Activated CD8-positive, alpha-beta memory T cell treated with anti-CD3 and anti-CD28 coated beads, Interleukin-2, amount 50 U/mL, for 1 hour (primary cell): Measurements from ENCODE around the gene NRSN1.
"Not testable (repeated sequence)": the region's sequence is repeated elsewhere in the genome, so short reads cannot be mapped to it uniquely, and the experiment has no call there.

Experiments
- DNase-seq: peaks from one replicate; pipeline ENCODE4 v3.0.0-alpha.2; 2020; ENCODE audit errors: extremely low read depth

The NRSN1 gene

DNA sequence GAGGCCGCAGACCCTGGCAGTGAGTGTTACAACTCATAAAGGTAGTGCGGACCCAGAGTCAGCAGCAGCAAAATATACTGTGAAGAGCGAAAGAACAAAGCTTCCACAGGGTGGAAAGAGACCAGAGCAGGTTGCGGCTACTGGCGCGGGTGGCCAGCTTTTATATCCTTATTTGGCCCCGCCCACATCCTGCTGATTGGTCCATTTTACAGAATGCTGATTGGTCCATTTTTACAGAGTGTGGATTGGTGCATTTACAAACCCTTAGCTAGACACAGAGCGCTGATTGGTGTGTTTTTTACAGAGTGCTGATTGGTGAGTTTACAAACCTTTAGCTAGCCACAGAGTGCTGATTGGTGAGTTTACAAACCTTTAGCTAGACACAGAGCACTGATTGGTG is 16.7 kb downstream of the NRSN1 start:
- DNase-seq = not testable (repeated sequence)

DNA sequence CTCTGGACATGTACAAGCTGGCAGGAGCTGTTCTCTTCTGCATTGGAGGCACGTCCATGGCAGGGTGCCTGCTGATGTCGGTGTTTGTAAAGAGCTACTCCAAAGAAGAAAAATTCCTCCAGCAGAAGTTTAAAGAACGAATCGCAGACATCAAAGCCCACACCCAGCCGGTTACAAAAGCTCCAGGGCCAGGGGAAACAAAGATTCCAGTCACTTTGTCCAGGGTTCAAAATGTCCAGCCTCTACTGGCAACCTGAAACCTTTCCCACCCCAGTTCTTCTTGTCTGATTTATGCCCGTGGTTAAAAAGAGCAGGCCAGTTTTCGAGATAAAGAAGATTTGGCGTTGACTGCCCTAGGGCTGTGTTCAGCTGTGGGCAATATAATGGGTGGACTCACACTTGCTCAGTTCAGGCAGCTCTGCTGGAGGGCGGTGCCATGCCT is 19.7 kb downstream of the NRSN1 start:
- no peak for DNase-seq

DNA sequence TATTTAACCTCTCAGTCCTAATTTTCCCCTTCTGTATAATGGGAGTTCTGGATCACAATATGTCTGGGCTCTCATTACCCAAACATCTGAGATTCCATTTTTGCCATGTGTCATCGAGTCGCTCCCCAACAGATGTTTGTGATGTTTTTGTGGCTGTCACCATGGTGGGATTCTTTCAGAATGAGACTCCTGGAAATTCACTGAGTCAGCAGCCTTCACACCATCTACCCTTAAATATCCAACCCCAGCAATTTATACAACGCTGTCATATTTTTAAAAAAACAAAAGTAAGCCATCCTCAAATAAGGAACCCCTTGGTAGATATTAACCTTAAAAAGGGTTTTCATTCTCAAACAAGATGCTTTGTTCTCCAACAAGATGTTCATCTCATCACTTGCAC is 20.9 kb downstream of the NRSN1 start:
- DNase-seq = no peak

DNA sequence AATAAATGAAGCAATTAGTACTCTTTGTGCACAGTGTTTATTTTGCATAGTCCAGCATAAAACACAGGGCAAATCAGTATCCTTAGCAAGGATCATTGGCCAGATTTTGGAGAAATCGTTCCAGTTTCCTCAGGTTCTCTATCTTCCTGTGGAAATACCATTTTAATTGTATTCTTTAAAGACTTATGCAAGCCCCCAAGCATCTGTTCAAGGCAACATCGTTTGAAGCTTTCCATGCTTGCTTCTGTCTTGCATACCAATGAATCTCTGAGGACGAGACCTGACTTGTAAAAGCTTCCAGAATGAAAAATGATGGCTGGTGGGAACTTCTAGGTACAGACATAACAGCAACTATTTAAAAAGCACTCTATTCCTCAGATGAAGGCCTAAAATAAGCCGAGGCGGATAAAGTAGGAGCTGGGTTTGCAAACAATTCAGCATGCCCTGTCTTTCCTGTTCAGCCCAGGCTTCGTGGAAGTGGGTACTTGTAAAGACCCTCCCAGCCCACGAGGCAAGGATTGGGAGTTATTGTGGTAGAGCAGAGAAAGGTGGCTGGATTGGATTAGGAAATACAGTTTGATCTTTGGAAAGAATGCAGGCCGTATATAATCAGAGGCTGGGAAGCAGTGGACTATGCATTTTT is 21.6 kb downstream of the NRSN1 start:
- DNase-seq = no peak

DNA sequence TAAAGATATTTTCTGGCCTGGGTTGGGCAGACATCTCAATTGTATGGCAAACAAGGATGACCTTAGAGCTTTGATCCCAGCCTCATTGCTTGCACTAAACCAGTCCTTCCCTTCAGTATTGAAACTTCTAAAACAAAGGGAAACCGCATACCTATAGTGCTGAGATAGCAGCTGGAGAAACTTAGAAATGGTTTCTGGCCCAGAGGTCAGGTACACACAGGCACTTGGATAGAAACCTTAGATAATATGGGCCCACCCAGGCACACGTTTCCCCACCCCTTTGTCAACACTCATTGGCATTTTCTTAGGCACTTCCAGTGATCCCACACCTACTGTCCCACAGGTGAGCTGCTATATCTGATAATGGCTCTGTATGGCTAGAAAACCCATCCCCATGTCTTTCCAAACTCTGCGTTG is 22.1 kb downstream of the NRSN1 start:
- no peak for DNase-seq

DNA sequence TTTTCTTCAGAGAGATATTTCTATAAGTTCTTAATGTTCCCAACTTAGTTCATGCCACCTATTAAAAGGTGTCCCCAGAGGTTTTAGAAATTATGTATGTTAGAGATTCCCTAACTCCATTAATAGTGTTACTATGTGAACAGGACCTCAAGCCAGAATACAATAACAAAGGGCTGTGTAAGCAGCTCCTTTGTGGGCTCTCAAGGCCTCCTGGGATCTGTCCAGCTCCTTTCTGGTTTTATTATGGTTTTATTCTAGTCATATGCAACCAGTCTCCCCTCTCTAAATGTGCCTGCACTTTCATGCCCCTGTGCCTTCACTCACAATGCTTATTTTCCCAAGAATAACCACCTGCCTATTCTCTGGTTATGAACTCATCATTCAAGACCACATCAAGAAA is 22.7 kb downstream of the NRSN1 start:
- DNase-seq = no peak

DNA sequence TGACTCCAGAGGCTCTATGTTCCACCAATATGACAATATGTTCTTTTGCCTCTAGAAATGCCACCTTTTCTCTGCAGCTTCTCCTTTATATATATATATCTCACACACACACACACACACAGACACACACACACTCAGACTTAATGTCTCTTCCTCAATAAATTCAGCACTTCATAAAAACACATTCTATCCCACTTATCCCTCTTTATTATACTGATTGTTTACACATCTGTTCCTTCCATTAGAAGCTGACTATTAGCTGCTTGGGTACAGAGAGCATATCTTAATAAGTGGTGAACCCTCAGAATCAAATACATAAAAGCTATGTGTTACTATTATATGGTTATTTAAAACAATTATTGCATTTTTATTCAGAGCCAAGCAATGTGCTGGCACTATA is 23.3 kb downstream of the NRSN1 start:
- DNase-seq = no peak

DNA sequence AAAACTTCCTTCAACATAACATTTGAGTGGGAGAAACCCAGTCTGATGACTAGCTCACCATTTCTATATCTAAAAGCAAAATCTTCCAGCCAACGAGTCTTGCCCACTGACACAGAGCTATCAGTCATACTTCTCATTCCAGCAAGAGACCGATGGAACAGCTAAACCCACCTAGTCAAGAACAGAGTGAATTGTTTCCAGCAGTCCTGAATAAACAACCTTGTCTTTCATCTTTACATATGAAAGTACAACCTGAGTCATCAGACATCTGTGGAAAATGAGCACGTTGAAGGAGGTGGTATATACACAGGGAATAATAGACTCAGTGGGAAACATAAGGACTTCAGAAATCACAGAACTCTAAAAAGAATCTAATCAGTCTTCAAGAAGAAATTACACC is 23.8 kb downstream of the NRSN1 start:
- no peak for DNase-seq

DNA sequence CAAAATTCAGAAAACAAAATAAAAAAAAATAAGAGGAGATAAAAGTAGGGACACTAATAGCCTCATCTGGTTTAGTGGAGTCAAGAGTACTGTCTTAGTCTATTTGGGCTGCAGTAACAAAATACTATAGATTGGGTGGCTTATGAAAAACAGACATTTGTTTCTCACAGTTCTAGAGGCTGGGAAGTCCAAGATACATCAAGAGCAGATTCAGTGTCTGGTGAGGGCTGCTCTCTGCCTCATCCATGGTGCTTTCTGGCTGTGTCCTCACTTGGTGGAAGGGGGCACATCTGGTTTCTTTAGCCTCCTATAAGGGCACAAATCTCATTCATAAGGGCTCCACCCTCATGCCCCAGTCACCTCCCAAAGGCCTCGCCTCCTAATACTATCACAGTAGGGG is 26.0 kb downstream of the NRSN1 start:
- no peak for DNase-seq

DNA sequence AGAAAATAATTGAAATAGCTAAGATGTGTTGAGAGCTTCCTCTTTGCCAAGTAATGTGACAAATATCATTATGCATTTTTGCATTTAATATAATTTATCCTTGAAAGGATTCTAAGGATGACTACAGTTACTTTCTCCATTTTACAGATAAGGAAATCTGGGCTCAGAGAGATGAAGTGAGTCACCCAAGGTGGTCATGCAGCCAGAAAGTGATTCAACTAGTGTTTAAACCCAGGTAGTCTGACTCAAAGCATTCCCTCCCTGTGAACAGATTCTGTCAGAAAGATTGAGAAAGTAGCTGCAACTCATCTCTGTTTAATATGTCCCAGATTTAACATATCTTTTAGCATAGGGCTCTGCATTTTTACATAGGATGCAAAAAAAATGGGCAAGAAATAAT is 28.1 kb downstream of the NRSN1 start:
- DNase-seq = no peak

DNA sequence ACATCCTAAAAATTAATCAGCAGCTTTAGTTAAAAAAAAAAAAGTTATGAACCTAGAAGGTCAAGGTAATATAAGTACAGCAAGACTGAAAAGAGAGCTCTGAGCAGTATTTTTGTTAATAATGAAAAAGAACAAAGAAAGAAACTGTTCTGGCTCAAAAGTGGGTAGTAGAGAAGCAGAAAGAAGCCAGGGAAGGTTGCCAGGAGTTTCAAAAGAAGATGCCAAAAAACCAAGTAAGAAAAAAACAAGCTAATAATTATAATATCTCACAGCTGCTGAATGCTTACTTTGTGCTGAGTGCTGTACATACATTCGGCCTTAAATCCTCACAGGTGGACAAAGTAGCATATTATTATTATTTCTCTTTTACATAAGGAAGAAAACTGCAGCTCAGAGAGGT is 31.9 kb downstream of the NRSN1 start:
- DNase-seq = no peak

DNA sequence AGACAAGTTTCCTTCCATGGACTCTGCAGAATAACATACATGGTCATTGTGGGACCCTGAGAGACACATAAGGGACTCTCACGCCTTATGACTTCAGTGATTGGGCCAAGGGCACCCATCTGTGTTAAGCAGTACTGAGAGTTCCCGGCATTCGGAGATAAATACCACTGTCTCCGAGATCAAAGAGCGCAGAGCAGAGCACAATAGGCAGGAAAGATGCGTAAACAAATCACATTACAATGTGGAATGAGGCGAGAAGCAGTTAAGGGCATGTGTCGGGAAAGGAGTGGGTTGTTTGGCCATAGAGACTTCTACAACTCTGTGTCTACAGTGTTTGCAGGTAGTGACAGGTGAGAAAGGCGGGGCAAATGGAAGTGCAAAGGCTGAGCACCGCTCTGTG is 57.6 kb downstream of the NRSN1 start:
- no peak for DNase-seq

DNA sequence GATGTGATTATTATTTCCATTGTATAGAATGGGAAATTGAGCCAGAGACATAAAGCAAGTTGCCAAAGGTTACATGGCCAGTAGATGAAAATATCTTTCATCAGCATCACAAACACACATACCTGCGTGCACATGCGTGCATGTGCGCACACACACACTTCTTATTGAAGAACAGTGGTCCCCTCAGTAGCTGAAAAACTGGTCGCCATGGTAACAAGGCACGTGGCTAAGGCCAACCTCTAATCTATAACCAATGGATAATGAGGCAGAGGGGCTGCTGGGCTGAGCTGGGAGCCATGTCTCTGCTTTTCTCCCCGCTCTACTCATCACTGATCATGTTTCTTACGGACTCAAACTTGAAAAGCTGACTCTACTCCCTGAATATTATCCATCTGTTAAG is 60.3 kb downstream of the NRSN1 start:
- DNase-seq = no peak

DNA sequence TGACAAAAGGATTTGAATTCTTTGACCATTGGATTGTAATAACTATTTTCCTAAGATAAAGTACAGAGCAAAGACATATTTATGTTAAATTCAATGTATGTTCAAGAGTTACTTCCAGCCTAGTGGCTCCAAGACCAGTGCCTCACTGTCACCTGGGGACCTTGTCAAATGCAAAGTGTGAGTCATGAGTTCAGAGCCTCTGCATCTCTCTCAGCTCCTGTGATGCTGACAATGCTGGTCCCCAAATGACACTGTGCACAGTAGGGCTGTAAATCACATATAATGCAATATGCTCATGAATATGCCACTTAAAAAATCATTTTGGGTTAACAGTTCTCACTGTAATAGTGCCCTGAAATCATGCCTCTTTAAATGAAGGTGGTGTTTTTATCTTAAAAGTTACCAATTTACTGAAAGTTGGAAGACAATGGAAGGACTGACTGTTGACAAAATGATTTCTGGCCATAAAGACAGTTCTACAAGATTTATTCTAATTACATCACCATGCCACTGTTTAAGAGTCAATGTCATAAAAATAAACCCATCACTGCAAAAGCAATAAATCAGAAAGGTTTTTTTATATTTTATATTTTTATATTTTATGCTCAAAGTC is 62.1 kb downstream of the NRSN1 start:
- DNase-seq = no peak

DNA sequence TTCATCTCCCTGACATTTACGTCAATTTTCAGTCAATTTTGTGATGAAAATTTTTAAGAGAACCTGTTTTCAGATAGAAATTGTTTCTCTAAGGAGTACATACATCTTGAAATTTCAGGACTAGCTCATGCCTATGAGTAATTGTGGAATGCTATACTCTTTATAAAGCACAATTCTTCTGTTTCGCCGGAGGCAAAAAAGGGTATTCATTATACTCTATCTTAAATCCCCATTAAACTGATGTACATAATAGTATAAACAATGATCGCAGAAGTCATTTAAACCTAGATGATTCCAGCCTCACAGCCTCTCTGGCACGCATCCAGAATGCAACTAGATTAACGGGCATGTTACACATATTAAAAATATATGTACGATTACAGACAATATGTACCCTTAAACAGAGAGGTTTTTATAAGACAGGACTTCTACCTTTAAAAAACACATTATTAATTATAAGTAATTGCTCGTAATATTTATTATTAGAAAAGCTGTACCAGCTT is 62.6 kb downstream of the NRSN1 start:
- no peak for DNase-seq

DNA sequence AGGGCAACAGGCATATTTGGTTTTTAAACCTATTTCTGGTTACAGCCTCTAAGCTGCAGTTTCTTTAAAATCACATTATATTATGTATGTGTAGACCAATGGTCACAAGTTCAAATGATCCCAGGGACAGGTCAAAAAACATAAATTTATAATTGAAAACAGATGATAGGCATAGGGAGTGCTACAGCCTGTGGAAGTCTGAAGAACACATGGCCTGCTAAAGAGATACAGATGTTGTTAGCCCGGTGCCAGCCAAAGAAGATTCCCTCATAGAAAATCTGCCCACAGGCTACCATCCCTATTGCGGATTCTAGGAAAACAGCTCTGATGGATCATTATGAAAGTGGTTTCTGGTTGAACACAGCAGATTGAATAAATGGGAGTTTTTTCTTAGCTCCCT is 65.3 kb downstream of the NRSN1 start:
- DNase-seq = no peak

DNA sequence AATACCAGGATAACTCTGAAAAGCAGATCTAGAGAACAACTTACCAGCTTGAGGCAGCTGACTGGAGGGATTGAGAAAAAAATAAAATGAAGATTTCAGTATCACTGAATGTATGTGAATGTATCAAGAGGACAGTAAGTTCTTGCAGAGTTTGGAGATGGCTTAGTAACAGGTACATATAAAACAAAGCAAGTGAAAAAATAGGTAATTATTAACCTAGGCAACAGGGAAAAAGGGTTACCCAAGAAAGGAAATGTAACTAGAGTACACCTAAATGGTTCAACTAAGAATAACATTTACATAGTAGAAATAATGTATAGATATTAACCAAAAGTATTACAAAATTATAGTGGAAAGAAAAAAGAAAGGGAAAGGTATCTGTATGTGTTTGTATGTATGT is 67.3 kb downstream of the NRSN1 start:
- DNase-seq = no peak

DNA sequence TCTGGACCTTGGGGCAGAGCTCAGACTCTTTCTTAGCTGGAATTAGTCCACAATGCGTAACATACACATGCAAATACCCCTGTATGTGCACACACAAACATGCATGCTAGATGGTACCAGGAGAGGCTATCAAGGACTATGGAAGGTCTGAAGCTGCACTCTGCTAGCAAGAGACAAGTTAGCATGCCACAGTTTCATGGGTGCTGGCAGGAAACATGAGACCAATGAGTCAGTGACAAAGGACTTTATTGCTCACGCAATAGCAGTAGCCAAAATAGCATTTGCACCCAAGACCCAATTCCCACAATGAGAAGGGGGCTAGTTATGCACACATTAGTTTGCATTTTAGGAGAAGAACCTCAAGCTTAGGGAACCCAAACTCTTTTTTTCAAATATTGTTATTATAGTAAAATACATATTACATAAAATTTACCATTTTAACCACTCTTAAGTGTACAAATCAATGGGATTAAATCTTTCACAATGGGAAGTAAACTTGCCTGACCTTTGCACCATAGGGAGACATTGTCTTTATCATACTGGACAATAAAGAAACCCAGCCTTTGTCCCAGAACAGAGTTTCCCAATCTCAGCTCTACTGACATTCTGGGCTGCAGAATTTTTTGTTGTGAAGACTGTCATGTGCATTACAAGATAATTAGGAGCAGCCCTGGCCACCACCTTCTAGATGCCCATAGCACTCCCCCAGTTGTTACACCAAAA is 69.1 kb downstream of the NRSN1 start:
- DNase-seq = no peak

DNA sequence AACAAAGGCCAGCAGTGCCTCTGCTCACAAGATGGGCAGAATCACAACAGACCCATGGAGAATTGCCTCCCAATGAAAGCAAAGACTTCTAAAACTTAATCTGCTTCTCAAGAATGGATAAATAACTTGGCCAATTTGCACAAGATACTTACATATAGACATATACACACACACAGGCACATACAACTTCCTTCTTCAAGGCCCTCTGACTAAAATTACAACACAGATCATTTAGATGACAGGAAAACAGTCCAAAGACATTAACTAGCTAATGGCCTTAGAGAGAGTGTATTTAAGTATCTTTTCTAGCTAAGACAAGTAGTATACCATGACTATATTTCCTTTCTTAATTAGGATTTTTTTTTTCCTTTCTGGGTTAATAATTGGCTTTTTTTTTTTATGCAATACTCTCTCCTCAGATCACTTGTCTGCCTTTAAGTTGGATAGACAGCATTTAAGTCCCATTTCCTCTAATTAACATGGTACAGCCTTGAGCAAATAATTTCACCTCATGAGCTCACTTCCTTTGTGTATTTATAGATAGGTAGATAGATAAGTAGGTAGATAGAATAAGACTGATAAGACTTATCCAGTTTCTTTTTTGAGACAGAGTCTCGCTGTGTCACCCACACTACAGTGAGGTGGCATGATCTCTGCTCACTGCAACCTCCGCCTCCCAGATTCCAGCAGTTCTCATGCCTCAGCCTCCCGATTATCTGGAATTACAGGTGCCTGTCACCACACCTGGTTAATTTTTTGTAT is 70.0 kb downstream of the NRSN1 start:
- DNase-seq = no peak
